ENCODE results near the gene DLG2.

GRCh38 chr11:83957038-83957900 lies 1669.9 kb downstream of the DLG2 start:
- TF ChIP-seq CTCF (IDR thresholded peaks at IDR 0.05) (no peak), POLR2AphosphoS5 (IDR thresholded peaks at IDR 0.05) (no peak), POLR2A (IDR thresholded peaks at IDR 0.05; ENCODE audit: low read depth) (no peak)
